ENCODE measurements around the gene PRR14. TPM values are rescaled to one million over a fixed set of nuclear protein-coding genes. Genes with fewer than 3 reads are reported as not detected.
A peak's percentile ranks its signal among the peaks of the same experiment; 100 is the strongest.

The PRR14 gene
- total RNA-seq, 1 donor from 2014 or later = 79.6 TPM

- Mint-ChIP-seq H3K9me3 (ENCODE audit: unreplicated experiment) (no peaks in the 10 kb centered on the region), H3K36me3 (ENCODE audit: unreplicated experiment) (no peaks in the 10 kb centered on the region), H3K4me3 (ENCODE audit: unreplicated experiment) (no peak overlapping the region), H3K27ac (ENCODE audit: unreplicated experiment) (no peak overlapping the region), H3K4me1 (ENCODE audit: low read depth, unreplicated experiment) (no peaks in the 10 kb centered on the region), H3K27me3 (ENCODE audit: unreplicated experiment) (peaks cover 1% of the 10 kb centered on the region)
- TF ChIP-seq CTCF (IDR thresholded peaks at IDR 0.05; ENCODE audit: partially characterized antibody, unreplicated experiment) = no peak
- DNase-seq = no peak
Measured at GRCh38 chr16:30641378-30641982, 9.3 kb upstream of the PRR14 start.

GRCh38 chr16:30644334-30644830, 6.4 kb upstream of the PRR14 start:
- DNase-seq = no peak
- peaks cover 3% of the 10 kb centered on the region for H3K27me3 Mint-ChIP-seq (ENCODE audit: unreplicated experiment)
- H3K27ac Mint-ChIP-seq (ENCODE audit: unreplicated experiment) = no peak overlapping the region
- H3K9me3 Mint-ChIP-seq (ENCODE audit: unreplicated experiment) = no peaks in the 10 kb centered on the region
- no peak overlapping the region for H3K4me3 Mint-ChIP-seq (ENCODE audit: unreplicated experiment)
- no peaks in the 10 kb centered on the region for H3K4me1 Mint-ChIP-seq (ENCODE audit: low read depth, unreplicated experiment)
- H3K36me3 Mint-ChIP-seq (ENCODE audit: unreplicated experiment) = no peaks in the 10 kb centered on the region
- no peak for TF ChIP-seq CTCF (IDR thresholded peaks at IDR 0.05; ENCODE audit: partially characterized antibody, unreplicated experiment)

GRCh38 chr16:30645727-30646126, 5.0 kb upstream of the PRR14 start:
- H3K27ac Mint-ChIP-seq (ENCODE audit: unreplicated experiment) = no peak overlapping the region
- no peaks in the 10 kb centered on the region for H3K36me3 Mint-ChIP-seq (ENCODE audit: unreplicated experiment)
- H3K9me3 Mint-ChIP-seq (ENCODE audit: unreplicated experiment) = peaks cover 2% of the 10 kb centered on the region
- H3K27me3 Mint-ChIP-seq (ENCODE audit: unreplicated experiment) = peaks cover 3% of the 10 kb centered on the region
- peaks cover 2% of the 10 kb centered on the region for H3K4me1 Mint-ChIP-seq (ENCODE audit: low read depth, unreplicated experiment)
- no peak for DNase-seq
- H3K4me3 Mint-ChIP-seq (ENCODE audit: unreplicated experiment) = no peak overlapping the region
- TF ChIP-seq CTCF (IDR thresholded peaks at IDR 0.05; ENCODE audit: partially characterized antibody, unreplicated experiment) = no peak

DNA sequence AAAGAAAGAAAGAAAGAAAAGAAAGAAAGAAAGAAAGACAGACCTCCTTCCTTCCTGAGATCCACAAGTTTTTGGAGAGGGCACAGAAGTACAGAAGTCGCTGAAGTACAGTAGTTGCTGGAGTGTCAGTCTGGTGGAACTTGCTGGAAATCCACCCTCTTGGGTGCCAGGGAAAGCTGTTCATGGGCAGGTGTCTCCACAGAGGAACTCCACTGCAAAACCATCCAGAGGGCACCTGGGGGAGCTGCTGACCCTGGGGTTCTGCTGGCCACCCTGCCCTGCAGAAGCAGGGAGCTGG, 3.5 kb upstream of the PRR14 start:
- no peak for TF ChIP-seq CTCF (IDR thresholded peaks at IDR 0.05; ENCODE audit: partially characterized antibody, unreplicated experiment)
- H3K36me3 Mint-ChIP-seq (ENCODE audit: unreplicated experiment) = no peaks in the 10 kb centered on the region
- H3K4me3 Mint-ChIP-seq (ENCODE audit: unreplicated experiment) = no peak overlapping the region
- peaks cover 9% of the 10 kb centered on the region for H3K9me3 Mint-ChIP-seq (ENCODE audit: unreplicated experiment)
- peaks cover 7% of the 10 kb centered on the region for H3K27me3 Mint-ChIP-seq (ENCODE audit: unreplicated experiment)
- no peak for DNase-seq
- H3K4me1 Mint-ChIP-seq (ENCODE audit: low read depth, unreplicated experiment) = peaks cover 7% of the 10 kb centered on the region
- no peak overlapping the region for H3K27ac Mint-ChIP-seq (ENCODE audit: unreplicated experiment)

DNA sequence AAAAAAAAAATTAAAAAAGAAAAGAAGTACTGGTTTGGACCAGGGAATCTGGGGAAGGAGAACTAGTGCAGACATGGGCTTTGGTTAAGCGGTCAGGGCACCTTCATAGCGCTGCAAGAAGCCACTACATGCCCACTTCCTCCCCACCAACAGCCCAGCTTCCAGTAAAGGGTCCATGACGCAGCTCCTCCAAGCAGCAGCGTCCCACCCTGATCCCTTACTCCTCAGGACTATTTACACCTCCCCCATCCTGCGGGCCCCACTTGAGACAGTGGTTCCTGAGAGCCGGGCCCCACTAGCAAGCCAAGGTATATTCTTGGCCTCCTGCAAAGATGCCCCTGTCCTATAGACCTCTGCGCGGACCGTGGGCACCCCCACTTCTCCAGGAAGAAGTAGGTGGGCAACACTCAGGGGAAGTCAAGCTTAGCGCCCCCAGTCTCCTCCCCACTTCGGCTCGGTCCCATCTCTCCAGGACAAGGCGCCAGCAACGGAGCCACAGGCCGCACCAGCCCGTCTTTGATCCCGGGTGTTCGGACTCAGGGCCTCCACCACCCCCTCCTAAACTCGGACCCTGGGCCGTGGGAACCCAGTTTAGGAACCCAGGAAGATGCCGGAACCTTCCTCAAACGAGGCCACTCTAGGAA, 913 bp upstream of the PRR14 start:
- Mint-ChIP-seq H3K36me3 (ENCODE audit: unreplicated experiment) (no peaks in the 10 kb centered on the region), H3K27me3 (ENCODE audit: unreplicated experiment) (peaks cover 9% of the 10 kb centered on the region)

More for the DNA sequence above, 913 bp upstream of the PRR14 start:
- Mint-ChIP-seq H3K9me3 (ENCODE audit: unreplicated experiment) (peaks cover 9% of the 10 kb centered on the region), H3K4me1 (ENCODE audit: low read depth, unreplicated experiment) (peaks cover 10% of the 10 kb centered on the region), H3K4me3 (ENCODE audit: unreplicated experiment) (peak overlapping the region; percentile 98), H3K27ac (ENCODE audit: unreplicated experiment) (peak overlapping the region; percentile 99)
- no peak for DNase-seq
- no peak for TF ChIP-seq CTCF (IDR thresholded peaks at IDR 0.05; ENCODE audit: partially characterized antibody, unreplicated experiment)

All from glutamatergic neuron (in vitro differentiated cells).